ENCODE data around the gene TSNAXIP1. TPM values are rescaled to one million over a fixed set of nuclear protein-coding genes. Genes with fewer than 3 reads are reported as not detected.
A peak's percentile ranks its signal among the peaks of the same experiment; 100 is the strongest.
"Not testable (repeated sequence)": the region's sequence is repeated elsewhere in the genome, so short reads cannot be mapped to it uniquely, and the experiment has no call there.

The TSNAXIP1 gene
- polyA plus RNA-seq, 3 donors: 6.9 to 9.4 (median 7.6) TPM

DNA sequence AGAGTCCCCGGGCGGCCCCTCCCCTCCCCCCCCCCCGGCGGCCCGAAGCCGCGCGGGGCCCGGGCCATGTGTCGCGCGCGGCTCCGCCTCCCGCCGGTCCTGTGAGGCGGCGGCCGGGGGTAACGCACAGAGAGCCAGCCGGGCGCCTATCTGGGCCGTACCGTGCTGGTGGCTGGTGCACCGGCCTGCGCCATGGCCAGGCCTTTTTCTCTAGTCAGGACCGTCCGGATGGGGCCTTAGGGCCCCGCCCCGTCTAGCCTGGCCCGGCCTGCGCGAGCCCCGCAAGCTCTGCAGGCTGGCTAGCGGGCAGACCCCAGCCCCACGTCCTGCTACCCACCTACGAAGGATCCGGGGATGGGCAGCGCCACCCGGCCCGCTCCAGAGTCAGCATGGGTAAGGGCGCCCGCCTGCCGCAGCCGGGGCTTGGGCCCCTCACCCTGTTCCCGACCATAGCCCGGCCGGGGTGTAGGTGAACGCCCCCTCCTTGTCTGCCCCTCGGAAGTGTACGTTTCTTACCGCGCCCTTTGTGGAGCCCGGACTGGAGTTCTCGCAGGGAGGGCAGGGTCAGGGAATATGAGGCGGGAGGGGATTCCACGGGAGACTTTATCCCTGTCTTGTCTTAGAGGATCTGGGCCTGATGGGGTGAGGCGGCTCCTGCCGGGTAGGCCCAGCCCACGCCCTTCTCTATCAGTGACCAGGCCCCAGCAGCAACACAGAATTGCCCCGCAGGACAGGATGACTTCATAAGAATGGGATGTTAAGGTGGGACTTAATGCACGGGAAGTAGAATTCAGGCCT, 40.6 kb downstream of the TSNAXIP1 start, which contains the start of gene CENPT:
CENPT (minus strand) TSS at position 630 of the 798 bp plus-strand sequence. CDS start 13,834 bp downstream, outside the sequence.
- DNase-seq (ENCODE audit: extremely low read depth in 1 of 11, low read depth in 9 of 11, low spot score in 4 of 11): no peak

- no peak for DNase-seq (ENCODE audit: extremely low read depth in 1 of 11, low read depth in 9 of 11, low spot score in 4 of 11)
Measured at GRCh38 chr16:67848118-67848517, 41.4 kb downstream of the TSNAXIP1 start.

DNA sequence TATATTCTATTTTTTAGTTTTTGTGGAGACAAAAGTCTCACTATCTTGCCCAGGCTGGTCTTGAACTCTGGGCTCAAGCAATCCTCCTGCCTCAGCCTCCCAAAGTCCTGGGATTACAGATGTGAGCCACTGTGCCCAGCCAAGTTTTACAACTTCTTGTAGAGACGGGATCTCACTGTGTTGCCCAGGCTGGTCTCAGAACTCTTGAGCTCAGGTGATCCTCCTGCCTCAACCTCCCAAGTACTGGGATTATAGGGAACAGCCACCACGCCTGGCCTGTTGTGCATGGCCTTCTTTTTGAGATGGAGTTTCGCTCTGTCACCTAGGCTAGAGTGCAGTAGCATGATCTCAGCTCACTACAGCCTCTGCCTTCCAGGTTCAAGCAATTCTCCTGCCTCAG, 47.0 kb downstream of the TSNAXIP1 start:
- DNase-seq (ENCODE audit: extremely low read depth in 1 of 11, low read depth in 9 of 11, low spot score in 4 of 11): no peak

DNA sequence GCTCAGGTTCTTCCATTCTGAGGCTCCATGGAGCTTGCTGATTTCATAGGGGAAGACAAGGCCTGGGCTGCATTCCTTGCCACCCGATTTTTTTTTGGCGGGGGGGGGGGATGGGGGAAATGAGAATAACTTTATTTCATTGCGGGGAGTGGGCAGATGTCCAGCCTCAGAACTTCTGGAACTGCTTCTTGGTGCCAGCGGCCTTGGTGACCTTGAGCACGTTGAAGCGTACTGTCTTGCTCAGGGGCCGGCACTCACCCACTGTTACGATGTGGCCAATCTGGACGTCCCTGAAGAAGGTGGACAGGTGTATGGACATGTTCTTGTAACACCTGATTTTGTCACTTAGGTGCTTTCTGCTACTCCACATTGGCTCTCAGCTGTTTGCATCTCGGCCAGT, 49.1 kb downstream of the TSNAXIP1 start:
- DNase-seq (ENCODE audit: extremely low read depth in 1 of 11, low read depth in 9 of 11, low spot score in 4 of 11): no peak

DNA sequence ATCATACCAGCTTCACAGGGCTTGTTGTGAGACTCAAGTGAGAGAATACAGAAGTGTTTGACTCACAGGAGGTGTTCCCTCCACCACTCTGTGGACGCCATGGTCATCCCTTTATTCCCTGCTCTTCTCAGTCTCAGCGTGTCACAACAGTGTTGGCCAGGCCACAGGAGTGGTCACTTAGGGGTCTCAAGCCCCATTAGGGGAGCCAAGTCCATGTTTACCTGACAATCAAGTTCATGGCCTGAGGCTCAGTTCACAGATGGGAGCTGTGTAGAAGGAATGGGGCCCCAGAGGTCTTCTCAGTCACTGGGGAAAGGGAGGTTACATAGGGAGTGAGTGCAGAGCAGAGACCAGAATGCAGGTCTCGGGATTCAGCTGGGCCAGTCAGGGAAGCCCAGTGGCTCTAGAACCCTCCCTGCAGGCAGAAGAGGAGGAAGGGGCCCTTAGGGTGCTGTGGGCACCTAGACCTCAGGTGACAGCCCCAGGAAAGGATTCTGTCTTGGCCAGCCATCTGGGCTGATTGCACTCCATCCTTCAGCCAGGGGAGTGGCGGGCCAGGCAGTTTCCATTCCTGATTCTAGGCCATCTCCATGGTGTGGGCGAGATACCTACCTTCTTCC, 50.3 kb downstream of the TSNAXIP1 start:
- DNase-seq (ENCODE audit: extremely low read depth in 1 of 11, low read depth in 9 of 11, low spot score in 4 of 11): no peak

GRCh38 chr16:67857547-67858233, 51.0 kb downstream of the TSNAXIP1 start:
- peak in 1 of 11 donors; percentile 49 for DNase-seq (ENCODE audit: extremely low read depth in 1 of 11, low read depth in 9 of 11, low spot score in 4 of 11)

DNA sequence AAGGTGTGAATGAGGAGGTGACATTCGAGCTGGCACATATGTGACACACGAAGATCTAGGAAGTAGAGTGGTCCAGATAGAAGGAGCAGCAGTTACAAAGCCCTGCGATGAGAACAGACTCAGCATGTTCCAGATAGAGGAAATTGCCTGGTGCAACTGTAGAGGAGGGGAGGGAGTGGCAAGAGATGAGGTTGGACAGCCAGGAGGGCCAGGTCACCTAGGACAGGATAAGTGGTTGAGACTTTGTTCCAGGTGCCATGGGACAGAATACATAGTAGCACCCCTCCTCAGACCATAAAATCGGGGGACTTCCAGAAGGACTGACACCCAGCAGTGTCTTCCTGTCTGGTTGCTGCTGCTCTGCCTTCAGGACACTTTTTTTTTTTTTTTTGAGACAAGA, 51.8 kb downstream of the TSNAXIP1 start:
- DNase-seq (ENCODE audit: extremely low read depth in 1 of 11, low read depth in 9 of 11, low spot score in 4 of 11): no peak

GRCh38 chr16:67860589-67861398, 54.1 kb downstream of the TSNAXIP1 start:
- no peak for DNase-seq (ENCODE audit: extremely low read depth in 1 of 11, low read depth in 9 of 11, low spot score in 4 of 11)

- DNase-seq (ENCODE audit: extremely low read depth in 1 of 11, low read depth in 9 of 11, low spot score in 4 of 11): no peak
Measured at GRCh38 chr16:67861877-67862276, 55.2 kb downstream of the TSNAXIP1 start.

DNA sequence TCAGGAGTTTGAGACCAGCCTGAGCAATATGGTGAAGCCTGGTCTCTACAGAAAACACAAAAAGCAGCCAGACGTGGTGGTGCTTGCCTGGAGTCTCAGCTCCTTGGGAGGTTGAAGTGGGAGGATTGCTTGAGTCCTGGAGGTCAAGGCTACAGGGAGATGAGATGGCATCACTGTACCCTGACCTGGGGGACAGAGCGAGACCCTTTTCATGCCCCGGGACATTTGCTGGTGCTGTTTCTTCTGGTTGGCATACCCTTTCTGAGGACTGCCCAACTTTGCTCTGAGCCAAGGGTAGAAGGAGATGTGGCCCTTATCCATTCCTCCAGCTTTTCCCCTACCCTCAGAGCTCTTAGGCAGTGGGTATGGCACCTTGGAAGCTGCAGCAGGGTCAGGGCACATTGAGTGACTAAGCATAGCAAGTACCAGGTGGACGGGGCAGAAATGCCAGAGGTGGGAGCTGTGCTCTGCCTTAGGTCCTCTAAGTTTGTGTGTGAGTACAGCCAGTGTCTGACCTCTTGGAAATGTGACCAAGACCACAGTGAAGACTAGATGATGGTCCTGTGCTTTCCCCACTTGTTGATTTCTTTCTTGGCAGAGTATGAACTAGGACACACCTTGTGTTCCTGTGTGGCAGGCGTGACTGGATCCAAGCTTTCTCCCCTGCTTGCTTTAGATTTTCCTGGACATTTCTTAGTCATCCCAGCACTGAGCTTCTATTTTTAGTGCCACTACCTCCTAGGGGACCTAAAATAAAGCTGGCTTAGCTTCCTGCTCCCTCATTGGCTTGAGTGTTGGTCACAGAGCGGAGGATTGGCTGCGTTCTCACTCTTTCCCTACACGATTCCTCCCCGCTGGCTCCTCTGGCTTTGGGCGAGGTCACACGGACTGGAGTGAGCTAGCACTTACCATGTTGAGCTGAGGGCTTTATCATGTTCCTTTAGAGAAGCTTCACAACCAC, 56.2 kb downstream of the TSNAXIP1 start:
- no peak for DNase-seq (ENCODE audit: extremely low read depth in 1 of 11, low read depth in 9 of 11, low spot score in 4 of 11)

DNA sequence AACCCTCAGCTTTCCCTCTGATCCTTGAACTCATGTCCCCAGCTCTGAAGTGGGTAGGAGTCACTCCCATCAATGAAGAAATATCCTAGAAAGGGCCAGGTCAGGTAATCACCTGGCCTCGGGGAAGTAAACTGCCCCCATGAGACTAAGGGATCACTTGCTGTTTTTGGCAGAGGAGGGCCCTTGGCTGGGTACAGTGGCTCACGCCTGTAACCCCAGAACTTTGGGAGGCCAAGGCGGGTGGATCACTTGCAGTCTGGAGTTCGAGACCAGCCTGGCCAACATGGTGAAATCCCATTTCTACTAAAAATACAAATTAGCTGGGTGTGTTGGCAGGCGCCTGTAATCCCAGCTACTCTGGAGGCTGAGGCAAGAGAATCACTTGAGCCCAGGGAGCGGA, 57.4 kb downstream of the TSNAXIP1 start:
- DNase-seq (ENCODE audit: extremely low read depth in 1 of 11, low read depth in 9 of 11, low spot score in 4 of 11): not testable (repeated sequence)

DNA sequence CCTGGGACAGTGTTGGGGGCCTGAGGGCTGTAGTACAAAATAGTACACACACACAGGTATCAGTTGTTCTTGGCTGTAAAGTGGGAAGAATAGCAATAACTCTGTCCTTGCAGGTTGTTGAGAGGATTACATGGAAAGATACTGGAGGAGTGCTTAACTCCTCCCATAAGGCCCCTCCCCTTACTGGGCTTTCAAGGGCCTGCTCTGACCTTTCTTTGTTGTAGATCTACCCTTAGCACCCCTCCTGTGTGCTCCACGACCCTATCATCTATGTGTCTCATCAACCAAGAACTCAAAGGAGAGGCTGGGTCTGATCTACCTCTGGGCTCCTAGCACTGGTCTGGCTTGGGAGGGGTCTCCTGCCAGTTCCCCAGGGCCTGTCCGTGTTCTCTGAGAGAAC, 57.9 kb downstream of the TSNAXIP1 start:
- no peak for DNase-seq (ENCODE audit: extremely low read depth in 1 of 11, low read depth in 9 of 11, low spot score in 4 of 11)

DNA sequence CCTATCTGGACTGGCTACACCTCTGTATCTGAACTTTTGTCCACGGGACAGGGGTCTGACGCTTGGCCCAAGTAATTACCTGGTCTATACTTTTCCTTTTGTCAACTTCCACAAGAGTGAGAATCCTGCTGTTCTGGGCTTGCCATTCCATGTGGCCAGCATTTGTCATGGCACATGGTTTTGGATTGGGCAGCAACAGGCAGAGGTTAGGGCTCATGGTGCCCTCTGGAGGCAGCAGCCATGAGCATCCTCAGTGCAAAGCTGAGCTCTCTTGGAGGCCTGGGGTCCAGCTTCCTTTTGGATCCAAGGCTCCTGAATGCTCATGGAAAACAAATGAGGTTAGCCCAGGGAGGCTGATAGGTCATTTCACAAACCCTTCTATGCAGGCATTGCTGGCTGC, 58.6 kb downstream of the TSNAXIP1 start:
- DNase-seq (ENCODE audit: extremely low read depth in 1 of 11, low read depth in 9 of 11, low spot score in 4 of 11): no peak

- DNase-seq (ENCODE audit: extremely low read depth in 1 of 11, low read depth in 9 of 11, low spot score in 4 of 11): no peak
Measured at GRCh38 chr16:67868290-67868689, 61.6 kb downstream of the TSNAXIP1 start.

DNA sequence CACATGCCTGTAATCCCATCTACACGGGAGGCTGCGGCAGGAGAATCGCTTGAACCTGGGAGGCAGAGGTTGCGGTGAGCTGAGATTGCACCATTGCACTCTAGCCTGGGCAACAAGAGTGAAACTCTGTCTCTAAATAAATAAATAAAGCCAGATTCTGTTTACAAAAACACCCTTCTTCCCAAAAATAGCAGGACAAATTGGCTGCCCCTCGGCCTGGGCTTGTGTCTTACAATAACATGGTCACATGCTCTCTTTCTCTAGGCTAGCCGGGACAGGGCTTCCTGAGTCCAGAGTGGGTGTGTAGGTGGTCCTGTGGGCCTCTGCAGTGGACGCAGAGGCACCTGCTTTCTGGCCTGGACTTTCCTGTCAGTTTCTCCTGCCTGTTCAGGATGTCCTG, 63.0 kb downstream of the TSNAXIP1 start:
- no peak for DNase-seq (ENCODE audit: extremely low read depth in 1 of 11, low read depth in 9 of 11, low spot score in 4 of 11)

- no peak for DNase-seq (ENCODE audit: extremely low read depth in 1 of 11, low read depth in 9 of 11, low spot score in 4 of 11)
Measured at GRCh38 chr16:67871256-67871655, 64.6 kb downstream of the TSNAXIP1 start.

GRCh38 chr16:67872131-67872630, 65.5 kb downstream of the TSNAXIP1 start:
- DNase-seq (ENCODE audit: extremely low read depth in 1 of 11, low read depth in 9 of 11, low spot score in 4 of 11): no peak
